HG03558 (cell line): ENCODE measurements around the gene EDA2R.

Experiments used
- ATAC-seq: cut with Tn5 transposase; IDR thresholded peaks from one replicate; pipeline ENCODE4 v1.9.1; 2021; ENCODE audit warnings: moderate number of reproducible peaks; ENCODE audit not compliant: unreplicated experiment; ENCODE audit errors: extremely low read depth

The EDA2R gene

GRCh38 chrX:66553973-66554372, 84.9 kb downstream of the EDA2R start:
- no peak for ATAC-seq

- ATAC-seq = no peak
These were observed 91.0 kb downstream of the EDA2R start for GRCh38 chrX:66547847-66548369.
